HG02623 (cell line): ENCODE results near the gene RAMAC.
"Not testable (repeated sequence)": the region's sequence is repeated elsewhere in the genome, so short reads cannot be mapped to it uniquely, and the experiment has no call there.

ENCODE experiments used
- ATAC-seq: cut with Tn5 transposase; IDR thresholded peaks from one replicate; pipeline ENCODE4 v1.9.1; 2021; ENCODE audit warnings: moderate library complexity; ENCODE audit not compliant: unreplicated experiment

Gene RAMAC

GRCh38 chr15:82966671-82967071 lies 19.3 kb upstream of the RAMAC start:
- ATAC-seq: peak; percentile 88

- ATAC-seq: no peak
Measured at GRCh38 chr15:82968066-82968465, 17.9 kb upstream of the RAMAC start.

GRCh38 chr15:82969353-82969752 lies 16.7 kb upstream of the RAMAC start:
- no peak for ATAC-seq

- no peak for ATAC-seq
Measured at GRCh38 chr15:82970078-82970686, 15.8 kb upstream of the RAMAC start.

- ATAC-seq: no peak
Measured at GRCh38 chr15:82970696-82971095, 15.3 kb upstream of the RAMAC start.

- no peak for ATAC-seq
Measured at GRCh38 chr15:82971218-82971984, 14.6 kb upstream of the RAMAC start.

GRCh38 chr15:82972990-82973389 lies 13.0 kb upstream of the RAMAC start:
- ATAC-seq: no peak

GRCh38 chr15:82977076-82977475 lies 8.9 kb upstream of the RAMAC start:
- no peak for ATAC-seq

- no peak for ATAC-seq
Measured at GRCh38 chr15:82978438-82978837, 7.6 kb upstream of the RAMAC start.

- ATAC-seq: no peak
Measured at GRCh38 chr15:82979726-82980125, 6.3 kb upstream of the RAMAC start.

GRCh38 chr15:82980981-82981380 lies 5.0 kb upstream of the RAMAC start:
- ATAC-seq: no peak

- ATAC-seq: no peak
Measured at GRCh38 chr15:82986442-82986780, 401 bp downstream of the RAMAC start.

GRCh38 chr15:82992436-82992998 lies 6.5 kb downstream of the RAMAC start:
- no peak for ATAC-seq

GRCh38 chr15:82993144-82993543 lies 7.1 kb downstream of the RAMAC start:
- ATAC-seq: no peak

GRCh38 chr15:82995076-82995475 lies 9.1 kb downstream of the RAMAC start:
- ATAC-seq: no peak

GRCh38 chr15:82995938-82996337 lies 9.9 kb downstream of the RAMAC start:
- no peak for ATAC-seq

GRCh38 chr15:82999426-82999825 lies 13.4 kb downstream of the RAMAC start:
- ATAC-seq: no peak

- ATAC-seq: peak; percentile 58
Measured at GRCh38 chr15:82999905-83000671, 14.1 kb downstream of the RAMAC start.

- not testable (repeated sequence) for ATAC-seq
Measured at GRCh38 chr15:83000672-83001031, 14.6 kb downstream of the RAMAC start.

- ATAC-seq: peak; percentile 40
Measured at GRCh38 chr15:83010709-83011270, 24.8 kb downstream of the RAMAC start.

- ATAC-seq: peak; percentile 86
Measured at GRCh38 chr15:83011271-83012075, 25.5 kb downstream of the RAMAC start, which contains the start of gene C15orf40. Gene C15orf40 (minus strand): TSS chr15:83011639. CDS start chr15:83011607, 32 bp downstream.
